ENCODE data around the gene OR8B2.
A peak's percentile ranks its signal among the peaks of the same experiment; 100 is the strongest.
"Not testable (repeated sequence)": the region's sequence is repeated elsewhere in the genome, so short reads cannot be mapped to it uniquely, and the experiment has no call there.

The OR8B2 gene

DNA sequence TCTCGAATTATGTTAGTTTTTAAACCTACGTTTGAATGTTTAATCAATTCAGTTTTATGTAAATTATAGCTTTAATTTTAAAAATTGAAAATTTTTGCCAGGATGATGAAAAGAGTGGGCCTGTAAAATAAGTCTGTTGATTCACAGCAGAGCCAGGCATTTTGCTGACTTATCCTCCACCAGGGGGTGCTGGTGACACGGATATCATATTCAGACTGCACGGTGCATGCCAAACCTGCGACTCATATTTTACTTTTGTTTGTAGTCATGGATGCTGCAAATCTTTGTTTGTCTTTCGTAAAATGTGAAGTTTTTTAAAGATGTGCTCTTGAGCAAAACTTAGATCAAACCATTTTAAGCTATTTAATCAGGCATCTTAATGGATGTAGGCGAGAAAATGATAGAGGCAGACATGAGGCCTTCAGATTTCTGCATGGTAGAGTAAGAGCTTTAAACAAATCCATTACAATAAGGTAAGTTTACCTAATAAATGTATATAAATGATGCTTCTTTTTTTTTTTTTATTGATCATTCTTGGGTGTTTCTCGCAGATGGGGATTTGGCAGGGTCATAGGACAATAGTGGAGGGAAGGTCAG, 18.1 kb upstream of the OR8B2 start:
- H3K4me3 ChIP-seq (replicated peaks; ENCODE audit: insufficient read depth, low read length): no peak overlapping the region
- TF ChIP-seq, protein P1, sequence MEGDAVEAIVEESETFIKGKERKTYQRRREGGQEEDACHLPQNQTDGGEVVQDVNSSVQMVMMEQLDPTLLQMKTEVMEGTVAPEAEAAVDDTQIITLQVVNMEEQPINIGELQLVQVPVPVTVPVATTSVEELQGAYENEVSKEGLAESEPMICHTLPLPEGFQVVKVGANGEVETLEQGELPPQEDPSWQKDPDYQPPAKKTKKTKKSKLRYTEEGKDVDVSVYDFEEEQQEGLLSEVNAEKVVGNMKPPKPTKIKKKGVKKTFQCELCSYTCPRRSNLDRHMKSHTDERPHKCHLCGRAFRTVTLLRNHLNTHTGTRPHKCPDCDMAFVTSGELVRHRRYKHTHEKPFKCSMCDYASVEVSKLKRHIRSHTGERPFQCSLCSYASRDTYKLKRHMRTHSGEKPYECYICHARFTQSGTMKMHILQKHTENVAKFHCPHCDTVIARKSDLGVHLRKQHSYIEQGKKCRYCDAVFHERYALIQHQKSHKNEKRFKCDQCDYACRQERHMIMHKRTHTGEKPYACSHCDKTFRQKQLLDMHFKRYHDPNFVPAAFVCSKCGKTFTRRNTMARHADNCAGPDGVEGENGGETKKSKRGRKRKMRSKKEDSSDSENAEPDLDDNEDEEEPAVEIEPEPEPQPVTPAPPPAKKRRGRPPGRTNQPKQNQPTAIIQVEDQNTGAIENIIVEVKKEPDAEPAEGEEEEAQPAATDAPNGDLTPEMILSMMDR (IDR thresholded peaks at IDR 0.05; ENCODE audit: insufficient read depth, low read length): peak; percentile 81
- TF ChIP-seq GABPA (IDR thresholded peaks at IDR 0.05; ENCODE audit: low read depth) (no peak), POLR2AphosphoS5 (IDR thresholded peaks at IDR 0.05; ENCODE audit: low read depth) (no peak)
- TF ChIP-seq, protein P2, sequence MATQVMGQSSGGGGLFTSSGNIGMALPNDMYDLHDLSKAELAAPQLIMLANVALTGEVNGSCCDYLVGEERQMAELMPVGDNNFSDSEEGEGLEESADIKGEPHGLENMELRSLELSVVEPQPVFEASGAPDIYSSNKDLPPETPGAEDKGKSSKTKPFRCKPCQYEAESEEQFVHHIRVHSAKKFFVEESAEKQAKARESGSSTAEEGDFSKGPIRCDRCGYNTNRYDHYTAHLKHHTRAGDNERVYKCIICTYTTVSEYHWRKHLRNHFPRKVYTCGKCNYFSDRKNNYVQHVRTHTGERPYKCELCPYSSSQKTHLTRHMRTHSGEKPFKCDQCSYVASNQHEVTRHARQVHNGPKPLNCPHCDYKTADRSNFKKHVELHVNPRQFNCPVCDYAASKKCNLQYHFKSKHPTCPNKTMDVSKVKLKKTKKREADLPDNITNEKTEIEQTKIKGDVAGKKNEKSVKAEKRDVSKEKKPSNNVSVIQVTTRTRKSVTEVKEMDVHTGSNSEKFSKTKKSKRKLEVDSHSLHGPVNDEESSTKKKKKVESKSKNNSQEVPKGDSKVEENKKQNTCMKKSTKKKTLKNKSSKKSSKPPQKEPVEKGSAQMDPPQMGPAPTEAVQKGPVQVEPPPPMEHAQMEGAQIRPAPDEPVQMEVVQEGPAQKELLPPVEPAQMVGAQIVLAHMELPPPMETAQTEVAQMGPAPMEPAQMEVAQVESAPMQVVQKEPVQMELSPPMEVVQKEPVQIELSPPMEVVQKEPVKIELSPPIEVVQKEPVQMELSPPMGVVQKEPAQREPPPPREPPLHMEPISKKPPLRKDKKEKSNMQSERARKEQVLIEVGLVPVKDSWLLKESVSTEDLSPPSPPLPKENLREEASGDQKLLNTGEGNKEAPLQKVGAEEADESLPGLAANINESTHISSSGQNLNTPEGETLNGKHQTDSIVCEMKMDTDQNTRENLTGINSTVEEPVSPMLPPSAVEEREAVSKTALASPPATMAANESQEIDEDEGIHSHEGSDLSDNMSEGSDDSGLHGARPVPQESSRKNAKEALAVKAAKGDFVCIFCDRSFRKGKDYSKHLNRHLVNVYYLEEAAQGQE (IDR thresholded peaks at IDR 0.05; ENCODE audit: insufficient replicate concordance, low read depth): no peak
- H3K27ac ChIP-seq (replicated peaks): no peak overlapping the region
- H3K27me3 ChIP-seq (ENCODE audit: insufficient read depth, poor library complexity, severe bottlenecking): peaks cover 3% of the 10 kb centered on the region
- peak; percentile 21 to 61 for DNase-seq (ENCODE audit: low read depth in 1 of 2, low spot score in 1 of 2)

DNA sequence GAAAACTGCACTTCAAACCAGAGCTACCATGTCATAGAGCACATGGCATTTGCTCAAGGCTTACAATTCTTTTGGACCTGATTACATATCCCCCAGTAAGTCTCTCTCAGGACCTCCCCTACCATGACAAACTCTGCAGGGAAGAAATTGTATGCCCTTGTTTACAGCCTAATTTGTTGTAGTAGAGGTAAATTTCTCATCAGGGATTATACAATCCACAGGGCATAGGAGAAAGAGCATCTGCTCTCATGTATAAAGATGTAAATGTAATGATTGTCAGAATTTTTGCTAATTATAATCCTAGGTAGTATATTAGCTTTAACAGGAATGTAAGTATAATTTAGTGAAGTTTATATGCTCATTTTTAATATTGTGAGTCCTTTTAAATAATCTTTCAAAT, 14.6 kb upstream of the OR8B2 start, which contains the start of gene OR8B3:
Gene OR8B3, minus strand, starts transcription at position 101 of the 400 bp plus-strand sequence. CDS start 1,673 bp downstream, outside the sequence.
- TF ChIP-seq, protein P2 (IDR thresholded peaks at IDR 0.05; ENCODE audit: insufficient replicate concordance, low read depth): no peak
- TF ChIP-seq GABPA (IDR thresholded peaks at IDR 0.05; ENCODE audit: low read depth) (no peak), SPI1 (IDR thresholded peaks at IDR 0.05; ENCODE audit: borderline replicate concordance, low read depth) (no peak), POLR2AphosphoS5 (IDR thresholded peaks at IDR 0.05; ENCODE audit: low read depth) (no peak)
- TF ChIP-seq, protein P1 (IDR thresholded peaks at IDR 0.05; ENCODE audit: insufficient read depth, low read length): no peak
- H3K27ac ChIP-seq (replicated peaks): no peak within 1 kb of the TSS
- H3K27me3 ChIP-seq (ENCODE audit: insufficient read depth, poor library complexity, severe bottlenecking): no peaks in the 10 kb centered on the region
- DNase-seq (ENCODE audit: low read depth in 1 of 2, low spot score in 1 of 2): no peak
- no peak within 1 kb of the TSS for H3K4me3 ChIP-seq (replicated peaks; ENCODE audit: insufficient read depth, low read length)

DNA sequence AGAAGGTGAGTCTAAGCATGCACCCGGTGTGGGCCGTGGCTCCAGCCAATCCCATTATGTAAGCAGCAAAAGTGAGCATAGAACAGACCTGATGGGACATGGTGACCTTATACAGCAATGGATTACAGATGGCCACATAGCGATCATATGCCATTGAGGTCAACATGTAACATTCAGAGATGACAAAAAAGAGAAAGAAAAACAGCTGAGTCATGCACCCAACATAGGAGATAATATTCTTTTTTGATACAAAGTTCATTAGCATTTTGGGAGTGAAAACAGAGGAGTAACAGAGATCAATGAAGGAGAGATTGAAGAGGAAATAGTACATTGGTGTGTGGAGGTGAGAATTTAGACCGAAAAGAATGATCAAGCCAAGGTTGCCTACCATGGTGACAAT, 12.5 kb upstream of the OR8B2 start:
- DNase-seq (ENCODE audit: low read depth in 1 of 2, low spot score in 1 of 2); H3K27ac ChIP-seq (replicated peaks); H3K27me3 ChIP-seq (ENCODE audit: insufficient read depth, poor library complexity, severe bottlenecking); H3K4me3 ChIP-seq (replicated peaks; ENCODE audit: insufficient read depth, low read length): not testable (repeated sequence)

DNA sequence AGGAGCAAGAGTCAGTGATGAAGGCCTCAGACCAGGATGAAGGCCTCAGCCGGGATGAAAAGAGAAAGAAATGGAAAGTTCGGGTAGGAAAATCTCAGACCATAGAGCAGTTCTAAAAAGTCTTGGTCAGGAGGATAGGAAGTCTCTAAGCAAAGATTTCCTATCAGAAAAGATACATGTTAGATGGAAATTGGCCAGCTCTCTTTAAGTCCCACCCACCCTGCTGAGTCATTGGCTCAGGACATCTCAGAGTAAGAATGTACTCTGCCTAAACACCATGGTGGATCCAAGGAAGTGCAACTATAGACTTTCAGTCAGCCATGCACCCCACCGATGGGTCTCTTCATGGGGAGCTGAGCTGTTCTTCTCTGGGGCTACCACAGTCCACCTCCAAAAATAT, 10.1 kb upstream of the OR8B2 start:
- Histone ChIP-seq H3K27me3 (ENCODE audit: insufficient read depth, poor library complexity, severe bottlenecking) (no peaks in the 10 kb centered on the region), H3K4me3 (replicated peaks; ENCODE audit: insufficient read depth, low read length) (no peak overlapping the region), H3K27ac (replicated peaks) (no peak overlapping the region)
- TF ChIP-seq SPI1 (IDR thresholded peaks at IDR 0.05; ENCODE audit: borderline replicate concordance, low read depth): no peak
- no peak for TF ChIP-seq POLR2AphosphoS5 (IDR thresholded peaks at IDR 0.05; ENCODE audit: low read depth)
- no peak for TF ChIP-seq GABPA (IDR thresholded peaks at IDR 0.05; ENCODE audit: low read depth)
- TF ChIP-seq, protein P2 (IDR thresholded peaks at IDR 0.05; ENCODE audit: insufficient replicate concordance, low read depth): no peak
- TF ChIP-seq, protein P1 (IDR thresholded peaks at IDR 0.05; ENCODE audit: insufficient read depth, low read length): no peak
- no peak for DNase-seq (ENCODE audit: low read depth in 1 of 2, low spot score in 1 of 2)

DNA sequence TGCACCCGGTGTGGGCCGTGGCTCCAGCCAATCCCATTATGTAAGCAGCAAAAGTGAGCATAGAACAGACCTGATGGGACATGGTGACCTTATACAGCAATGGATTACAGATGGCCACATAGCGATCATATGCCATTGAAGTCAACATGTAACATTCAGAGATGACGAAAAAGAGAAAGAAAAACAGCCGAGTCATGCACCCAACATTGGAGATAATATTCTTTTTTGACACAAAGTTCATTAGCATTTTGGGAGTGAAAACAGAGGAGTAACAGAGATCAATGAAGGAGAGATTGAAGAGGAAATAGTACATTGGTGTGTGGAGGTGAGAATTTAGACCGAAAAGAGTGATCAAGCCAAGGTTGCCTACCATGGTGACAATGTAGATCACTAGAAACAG, 1.4 kb downstream of the OR8B2 start:
- H3K4me3 ChIP-seq (replicated peaks; ENCODE audit: insufficient read depth, low read length); H3K27me3 ChIP-seq (ENCODE audit: insufficient read depth, poor library complexity, severe bottlenecking); DNase-seq (ENCODE audit: low read depth in 1 of 2, low spot score in 1 of 2); H3K27ac ChIP-seq (replicated peaks): not testable (repeated sequence)
